Measurements from ENCODE around the gene ABCG2.
A peak's percentile ranks its signal among the peaks of the same experiment; 100 is the strongest.
"Not testable (repeated sequence)": the region's sequence is repeated elsewhere in the genome, so short reads cannot be mapped to it uniquely, and the experiment has no call there.

The ABCG2 gene

DNA sequence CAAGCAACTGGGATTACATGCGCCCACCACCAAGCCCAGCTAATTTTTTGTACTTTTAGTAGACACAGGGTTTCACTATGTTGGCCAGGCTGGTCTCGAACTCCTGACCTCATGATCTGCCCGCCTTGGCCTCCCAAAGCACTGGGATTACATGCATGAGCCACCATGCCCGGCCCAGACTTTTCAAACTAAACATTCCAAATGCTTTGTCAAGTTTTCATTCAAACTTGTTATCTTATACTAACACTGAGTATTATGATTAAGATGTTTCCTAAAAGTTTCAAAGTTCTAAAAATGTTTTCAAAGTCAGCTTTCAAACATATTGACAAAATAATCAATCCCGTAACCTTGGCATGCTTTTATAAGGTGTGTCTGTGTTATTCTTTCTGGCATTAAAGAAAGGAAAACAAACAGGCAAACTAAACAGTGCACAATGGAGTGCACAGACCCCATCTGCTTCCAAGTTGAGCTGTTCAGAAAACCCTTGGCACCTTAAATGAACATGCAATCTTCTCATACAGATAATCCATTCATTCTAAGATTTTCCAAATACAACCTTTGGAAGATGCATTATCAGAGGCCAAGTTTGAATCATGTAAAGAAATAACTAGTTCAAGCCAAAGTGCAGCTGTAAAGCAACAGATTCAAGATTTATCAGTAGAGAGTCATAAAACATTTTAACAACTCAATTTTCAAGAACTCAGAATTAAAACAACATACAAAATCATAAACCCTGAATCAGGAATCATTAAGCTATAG lies 49.1 kb downstream of the ABCG2 start:
- CTCF ChIA-PET: interaction anchor here (0.8 to 1.2 kb wide), 3 partner anchors 8 to 108 kb away, joined by 3 read pairs; no protein-coding TSS in a partner anchor

GRCh38 chr4:88108747-88109122 lies 49.7 kb downstream of the ABCG2 start:
- ChIA-PET CTCF (interaction anchor here (1.2 kb wide), 1 partner anchor 9 kb away, joined by 3 read pairs; no protein-coding TSS in a partner anchor), POLR2A (no interaction called here)
- Histone ChIP-seq H3K27ac (ENCODE audit: insufficient read depth in 1 of 2, low read depth in 1 of 2, low read length in 2 of 2, poor library complexity in 1 of 2, severe bottlenecking in 2 of 2) (no peak overlapping the region), H3K4me1 (ENCODE audit: control extremely low read depth in 1 of 4, control insufficient read depth in 4 of 4, insufficient read depth in 4 of 4, low read length in 3 of 4) (peaks cover 0 to 8% (median 1%) of the 10 kb centered on the region in 4 experiments), H3K36me3 (ENCODE audit: control insufficient read depth in 4 of 4, insufficient read depth in 4 of 4, low read length in 3 of 4) (no peaks in the 10 kb centered on the region), H3K9me3 (ENCODE audit: control extremely low read depth in 1 of 5, control insufficient read depth in 4 of 5, insufficient read depth in 2 of 5, low read depth in 1 of 5, low read length in 4 of 5) (no peaks in the 10 kb centered on the region), H3K27me3 (replicated peaks in 2 of 5; ENCODE audit: control insufficient read depth in 4 of 5, insufficient read depth in 5 of 5, low read length in 4 of 5) (no peaks in the 10 kb centered on the region), H3K4me3 (ENCODE audit: control insufficient read depth in 1 of 7, extremely low read depth in 1 of 7, insufficient read depth in 4 of 7, low read depth in 2 of 7, low read length in 6 of 7) (no peak overlapping the region)
- WGBS (ENCODE audit: insufficient coverage): 100% methylated on average over 3 of the region's 5 CpGs
- no peak for DNase-seq

More for the DNA sequence above, 49.1 kb downstream of the ABCG2 start:
- no peak overlapping the region for H3K27ac ChIP-seq (ENCODE audit: insufficient read depth in 1 of 2, low read depth in 1 of 2, low read length in 2 of 2, poor library complexity in 1 of 2, severe bottlenecking in 2 of 2)
- H3K36me3 ChIP-seq (ENCODE audit: control insufficient read depth in 4 of 4, insufficient read depth in 4 of 4, low read length in 3 of 4): no peaks in the 10 kb centered on the region
- POLR2A ChIA-PET: no interaction called here
- no peak overlapping the region for H3K4me3 ChIP-seq (ENCODE audit: control insufficient read depth in 1 of 7, extremely low read depth in 1 of 7, insufficient read depth in 4 of 7, low read depth in 2 of 7, low read length in 6 of 7)
- no peaks in the 10 kb centered on the region for H3K27me3 ChIP-seq (replicated peaks in 2 of 5; ENCODE audit: control insufficient read depth in 4 of 5, insufficient read depth in 5 of 5, low read length in 4 of 5)
- 86% methylated on average over 1 of the region's 5 CpGs for WGBS (ENCODE audit: insufficient coverage)
- no peak for DNase-seq
- no peaks in the 10 kb centered on the region for H3K9me3 ChIP-seq (ENCODE audit: control extremely low read depth in 1 of 5, control insufficient read depth in 4 of 5, insufficient read depth in 2 of 5, low read depth in 1 of 5, low read length in 4 of 5)
- peaks cover 0 to 8% (median 1%) of the 10 kb centered on the region in 4 experiments for H3K4me1 ChIP-seq (ENCODE audit: control extremely low read depth in 1 of 4, control insufficient read depth in 4 of 4, insufficient read depth in 4 of 4, low read length in 3 of 4)

DNA sequence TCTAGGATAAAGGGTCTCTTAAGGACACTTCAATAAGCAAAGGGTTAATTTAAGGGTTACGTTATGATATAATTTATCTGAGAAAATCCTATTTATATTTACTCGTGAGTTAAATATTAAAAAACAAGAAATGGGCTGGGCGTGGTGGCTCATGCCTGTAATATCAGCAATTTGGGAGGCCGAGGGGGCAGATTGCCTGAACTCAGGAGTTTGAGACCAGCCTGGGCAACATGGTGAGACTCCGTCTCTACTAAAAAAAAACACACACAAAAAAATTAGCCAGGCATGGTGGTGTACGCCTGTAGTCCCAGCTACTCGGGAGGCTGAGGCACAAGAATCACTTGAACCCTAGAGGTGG lies 50.4 kb downstream of the ABCG2 start:
- H3K9me3 ChIP-seq (ENCODE audit: control extremely low read depth in 1 of 5, control insufficient read depth in 4 of 5, insufficient read depth in 2 of 5, low read depth in 1 of 5, low read length in 4 of 5); H3K27me3 ChIP-seq (replicated peaks in 2 of 5; ENCODE audit: control insufficient read depth in 4 of 5, insufficient read depth in 5 of 5, low read length in 4 of 5); H3K27ac ChIP-seq (ENCODE audit: insufficient read depth in 1 of 2, low read depth in 1 of 2, low read length in 2 of 2, poor library complexity in 1 of 2, severe bottlenecking in 2 of 2); H3K36me3 ChIP-seq (ENCODE audit: control insufficient read depth in 4 of 4, insufficient read depth in 4 of 4, low read length in 3 of 4); DNase-seq; H3K4me3 ChIP-seq (ENCODE audit: control insufficient read depth in 1 of 7, extremely low read depth in 1 of 7, insufficient read depth in 4 of 7, low read depth in 2 of 7, low read length in 6 of 7); POLR2A ChIA-PET; CTCF ChIA-PET; H3K4me1 ChIP-seq (ENCODE audit: control extremely low read depth in 1 of 4, control insufficient read depth in 4 of 4, insufficient read depth in 4 of 4, low read length in 3 of 4): not testable (repeated sequence)
- 92% methylated on average over 2 of the region's 7 CpGs for WGBS (ENCODE audit: insufficient coverage)

- ChIA-PET POLR2A (no interaction called here), CTCF (no interaction called here)
- no peaks in the 10 kb centered on the region for H3K9me3 ChIP-seq (ENCODE audit: control extremely low read depth in 1 of 5, control insufficient read depth in 4 of 5, insufficient read depth in 2 of 5, low read depth in 1 of 5, low read length in 4 of 5)
- H3K4me3 ChIP-seq (ENCODE audit: control insufficient read depth in 1 of 7, extremely low read depth in 1 of 7, insufficient read depth in 4 of 7, low read depth in 2 of 7, low read length in 6 of 7): no peak overlapping the region
- DNase-seq: peak; percentile 10 to 67 (median 55)
- no CpG with 5 or more reads among the region's 2 CpGs for WGBS (ENCODE audit: insufficient coverage)
- H3K36me3 ChIP-seq (ENCODE audit: control insufficient read depth in 4 of 4, insufficient read depth in 4 of 4, low read length in 3 of 4): no peaks in the 10 kb centered on the region
- H3K27ac ChIP-seq (ENCODE audit: insufficient read depth in 1 of 2, low read depth in 1 of 2, low read length in 2 of 2, poor library complexity in 1 of 2, severe bottlenecking in 2 of 2): no peak overlapping the region
- no peaks in the 10 kb centered on the region for H3K27me3 ChIP-seq (replicated peaks in 2 of 5; ENCODE audit: control insufficient read depth in 4 of 5, insufficient read depth in 5 of 5, low read length in 4 of 5)
- H3K4me1 ChIP-seq (ENCODE audit: control extremely low read depth in 1 of 4, control insufficient read depth in 4 of 4, insufficient read depth in 4 of 4, low read length in 3 of 4): peaks cover 0 to 8% (median 1%) of the 10 kb centered on the region in 4 experiments
Observed at GRCh38 chr4:88107406-88108107, 50.9 kb downstream of the ABCG2 start.

DNA sequence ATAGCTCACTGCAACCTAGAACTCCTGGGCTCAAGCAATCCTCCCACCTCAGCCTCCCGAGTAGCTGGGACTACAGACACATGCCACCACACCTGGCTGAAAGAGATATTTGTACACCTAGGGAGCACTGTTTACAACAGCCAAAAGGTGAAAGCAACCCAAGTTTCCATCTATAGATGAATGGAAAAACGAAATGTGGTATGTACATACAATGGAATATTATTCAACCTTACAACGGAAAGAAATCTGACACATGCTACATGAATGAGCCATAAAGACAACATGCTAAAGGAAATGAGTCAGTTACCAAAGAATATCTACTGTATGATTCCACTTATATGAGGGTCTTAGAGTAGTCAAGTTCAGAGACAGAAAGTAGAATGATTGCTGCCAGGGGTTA lies 52.2 kb downstream of the ABCG2 start:
- no peak for DNase-seq
- Histone ChIP-seq H3K27me3 (replicated peaks in 2 of 5; ENCODE audit: control insufficient read depth in 4 of 5, insufficient read depth in 5 of 5, low read length in 4 of 5) (no peaks in the 10 kb centered on the region), H3K27ac (ENCODE audit: insufficient read depth in 1 of 2, low read depth in 1 of 2, low read length in 2 of 2, poor library complexity in 1 of 2, severe bottlenecking in 2 of 2) (no peak overlapping the region), H3K4me1 (ENCODE audit: control extremely low read depth in 1 of 4, control insufficient read depth in 4 of 4, insufficient read depth in 4 of 4, low read length in 3 of 4) (peaks cover 0 to 13% (median 4%) of the 10 kb centered on the region in 4 experiments), H3K4me3 (ENCODE audit: control insufficient read depth in 1 of 7, extremely low read depth in 1 of 7, insufficient read depth in 4 of 7, low read depth in 2 of 7, low read length in 6 of 7) (no peak overlapping the region), H3K36me3 (ENCODE audit: control insufficient read depth in 4 of 4, insufficient read depth in 4 of 4, low read length in 3 of 4) (no peaks in the 10 kb centered on the region), H3K9me3 (ENCODE audit: control extremely low read depth in 1 of 5, control insufficient read depth in 4 of 5, insufficient read depth in 2 of 5, low read depth in 1 of 5, low read length in 4 of 5) (no peaks in the 10 kb centered on the region)
- ChIA-PET POLR2A (no interaction called here), CTCF (no interaction called here)
- no CpG with 5 or more reads among the region's 3 CpGs for WGBS (ENCODE audit: insufficient coverage)

DNA sequence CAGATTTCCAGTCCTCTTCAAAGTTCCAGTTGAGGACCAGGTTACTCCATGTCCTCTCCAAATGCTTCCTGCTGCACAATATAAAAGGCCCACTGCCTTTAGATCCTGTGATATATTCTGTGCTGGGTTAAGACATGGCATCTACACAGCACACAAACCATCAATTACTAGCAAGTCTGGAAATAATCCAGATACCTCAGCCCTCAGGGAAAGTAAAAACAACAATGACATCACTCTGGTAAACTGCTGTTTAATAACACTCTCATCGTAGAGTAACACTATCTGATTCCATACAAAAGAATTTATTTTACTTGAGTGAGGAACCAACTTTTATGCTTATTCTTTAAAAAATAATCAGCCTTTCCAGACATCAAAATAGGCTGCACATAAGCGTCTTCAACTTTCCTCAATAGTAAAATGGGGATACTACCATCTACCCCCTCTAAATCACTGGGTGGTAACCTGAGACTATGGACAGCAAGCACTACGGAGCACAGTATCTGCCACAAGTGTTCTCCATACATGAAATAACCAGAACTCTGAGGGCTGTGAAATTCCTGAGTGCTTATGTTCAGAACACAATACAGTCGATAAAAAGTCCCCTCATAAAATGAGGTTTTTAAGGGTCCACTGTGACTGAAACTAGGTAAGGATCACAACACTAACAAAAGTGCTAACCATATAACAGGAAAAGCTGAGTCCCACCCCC lies 53.4 kb downstream of the ABCG2 start:
- WGBS (ENCODE audit: insufficient coverage): 97% methylated on average over 4 of the region's 4 CpGs
- no peak for DNase-seq
- Histone ChIP-seq H3K27me3 (replicated peaks in 2 of 5; ENCODE audit: control insufficient read depth in 4 of 5, insufficient read depth in 5 of 5, low read length in 4 of 5) (no peaks in the 10 kb centered on the region), H3K27ac (ENCODE audit: insufficient read depth in 1 of 2, low read depth in 1 of 2, low read length in 2 of 2, poor library complexity in 1 of 2, severe bottlenecking in 2 of 2) (no peak overlapping the region), H3K36me3 (ENCODE audit: control insufficient read depth in 4 of 4, insufficient read depth in 4 of 4, low read length in 3 of 4) (no peaks in the 10 kb centered on the region), H3K9me3 (ENCODE audit: control extremely low read depth in 1 of 5, control insufficient read depth in 4 of 5, insufficient read depth in 2 of 5, low read depth in 1 of 5, low read length in 4 of 5) (no peaks in the 10 kb centered on the region), H3K4me3 (ENCODE audit: control insufficient read depth in 1 of 7, extremely low read depth in 1 of 7, insufficient read depth in 4 of 7, low read depth in 2 of 7, low read length in 6 of 7) (no peak overlapping the region), H3K4me1 (ENCODE audit: control extremely low read depth in 1 of 4, control insufficient read depth in 4 of 4, insufficient read depth in 4 of 4, low read length in 3 of 4) (peaks cover 0 to 17% (median 8%) of the 10 kb centered on the region in 4 experiments)
- ChIA-PET CTCF (interaction anchor here (0.7 to 0.9 kb wide), 2 partner anchors 13 to 140 kb away, joined by 3 read pairs; no protein-coding TSS in a partner anchor), POLR2A (no interaction called here)

GRCh38 chr4:88102026-88102425 lies 56.4 kb downstream of the ABCG2 start:
- no peak overlapping the region for H3K4me3 ChIP-seq (ENCODE audit: control insufficient read depth in 1 of 7, extremely low read depth in 1 of 7, insufficient read depth in 4 of 7, low read depth in 2 of 7, low read length in 6 of 7)
- ChIA-PET CTCF (no interaction called here), POLR2A (no interaction called here)
- DNase-seq: peak; percentile 42 to 81 (median 62)
- 100% methylated on average over 4 of the region's 7 CpGs for WGBS (ENCODE audit: insufficient coverage)
- no peaks in the 10 kb centered on the region for H3K9me3 ChIP-seq (ENCODE audit: control extremely low read depth in 1 of 5, control insufficient read depth in 4 of 5, insufficient read depth in 2 of 5, low read depth in 1 of 5, low read length in 4 of 5)
- H3K27me3 ChIP-seq (replicated peaks in 2 of 5; ENCODE audit: control insufficient read depth in 4 of 5, insufficient read depth in 5 of 5, low read length in 4 of 5): no peaks in the 10 kb centered on the region
- peaks cover 3 to 25% (median 9%) of the 10 kb centered on the region in 4 experiments for H3K4me1 ChIP-seq (ENCODE audit: control extremely low read depth in 1 of 4, control insufficient read depth in 4 of 4, insufficient read depth in 4 of 4, low read length in 3 of 4)
- H3K27ac ChIP-seq (ENCODE audit: insufficient read depth in 1 of 2, low read depth in 1 of 2, low read length in 2 of 2, poor library complexity in 1 of 2, severe bottlenecking in 2 of 2): no peak overlapping the region
- no peaks in the 10 kb centered on the region for H3K36me3 ChIP-seq (ENCODE audit: control insufficient read depth in 4 of 4, insufficient read depth in 4 of 4, low read length in 3 of 4)
